HPDE6-E6E7 (cell line): ENCODE data around the gene HNRNPR.
"Not testable (repeated sequence)": the region's sequence is repeated elsewhere in the genome, so short reads cannot be mapped to it uniquely, and the experiment has no call there.

Source experiments
- DNase-seq: peaks from one replicate; pipeline ENCODE4 v3.0.0; 2011; ENCODE audit warnings: missing footprints; ENCODE audit errors: extremely low spot score

The HNRNPR gene

GRCh38 chr1:23330846-23331245 is 13.2 kb downstream of the HNRNPR start:
- DNase-seq, result no peak

DNA sequence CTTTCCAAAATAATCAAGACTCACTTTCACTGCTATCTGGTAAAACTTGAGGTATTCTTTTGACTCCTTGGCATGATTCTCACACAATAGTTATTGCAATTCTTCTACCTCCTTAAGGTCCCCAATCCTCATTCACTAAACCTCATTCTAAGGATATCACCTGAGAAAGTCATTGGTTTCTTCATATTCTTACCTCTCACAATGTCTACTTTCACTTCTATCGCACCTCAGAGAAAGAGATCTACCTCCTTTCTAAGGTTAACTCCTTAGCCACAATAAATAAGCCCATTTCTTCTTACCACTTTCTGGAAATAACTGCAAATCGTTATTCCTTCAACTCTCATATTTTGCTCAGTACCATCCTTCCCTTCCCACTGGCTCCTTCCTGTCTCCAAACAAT is 18.7 kb downstream of the HNRNPR start:
- no peak for DNase-seq

DNA sequence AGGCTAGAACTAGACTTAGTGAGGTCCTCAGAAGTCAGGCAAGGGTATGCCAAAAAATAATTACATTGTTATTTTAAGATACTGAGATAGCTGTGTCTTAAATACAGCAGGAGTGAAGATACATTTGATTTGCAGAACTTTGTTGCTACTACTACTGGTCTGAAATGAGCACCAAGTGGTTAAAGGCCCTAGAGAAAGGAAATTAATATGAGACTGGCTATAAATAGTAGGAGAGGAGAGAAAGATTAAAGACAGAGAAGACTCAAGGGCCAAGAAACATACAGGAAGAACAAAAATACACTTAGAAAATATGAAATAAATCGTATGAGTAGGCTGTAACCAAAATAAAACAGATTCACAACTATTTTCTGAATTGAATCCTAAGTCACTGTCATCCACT is 21.3 kb downstream of the HNRNPR start:
- DNase-seq, result no peak

- DNase-seq, result not testable (repeated sequence)
Observed at GRCh38 chr1:23310280-23310679, 33.8 kb downstream of the HNRNPR start.

DNA sequence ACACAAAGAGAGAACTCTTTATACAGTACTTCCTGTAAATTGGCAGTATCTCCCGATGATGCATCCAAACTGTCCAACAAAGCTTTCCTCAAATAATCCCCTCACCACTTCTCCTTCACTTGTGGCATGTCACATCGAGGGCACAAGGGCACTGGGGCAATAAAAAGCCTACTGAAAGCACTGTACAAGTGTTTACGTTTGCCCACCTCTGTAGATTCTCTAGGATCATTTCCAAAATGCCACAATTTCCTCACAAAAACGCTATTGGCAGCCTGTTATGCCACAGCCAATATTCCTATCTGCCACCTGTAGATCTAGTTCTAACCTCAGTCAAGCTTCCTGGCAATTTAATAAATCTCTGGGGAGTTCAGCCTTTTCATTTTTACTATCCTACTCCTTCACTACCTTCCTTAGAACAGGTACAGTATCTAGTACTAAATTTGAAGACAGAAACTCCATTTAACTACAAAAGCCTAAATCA is 39.9 kb downstream of the HNRNPR start:
- DNase-seq, result no peak

DNA sequence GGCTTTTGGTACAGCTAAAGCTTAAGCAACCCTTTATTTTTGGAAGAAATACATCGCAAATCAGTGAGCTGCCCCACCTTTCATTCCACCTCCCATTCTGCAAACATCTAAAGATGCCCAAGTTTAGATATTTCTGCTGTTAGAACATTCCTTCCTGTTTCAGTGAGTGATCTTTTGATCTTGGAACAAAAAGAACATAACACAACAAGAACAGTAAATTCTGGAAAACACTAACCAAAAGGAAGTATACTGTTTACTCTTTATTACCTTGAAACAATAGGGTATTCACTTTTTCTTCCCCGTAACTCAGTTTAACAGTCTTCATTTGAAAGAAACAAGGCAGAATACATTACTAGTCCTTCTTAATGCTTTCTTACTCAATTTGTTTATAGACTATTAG is 40.6 kb downstream of the HNRNPR start:
- DNase-seq, result no peak

- DNase-seq, result no peak
Observed at GRCh38 chr1:23296931-23297330, 47.2 kb downstream of the HNRNPR start.

DNA sequence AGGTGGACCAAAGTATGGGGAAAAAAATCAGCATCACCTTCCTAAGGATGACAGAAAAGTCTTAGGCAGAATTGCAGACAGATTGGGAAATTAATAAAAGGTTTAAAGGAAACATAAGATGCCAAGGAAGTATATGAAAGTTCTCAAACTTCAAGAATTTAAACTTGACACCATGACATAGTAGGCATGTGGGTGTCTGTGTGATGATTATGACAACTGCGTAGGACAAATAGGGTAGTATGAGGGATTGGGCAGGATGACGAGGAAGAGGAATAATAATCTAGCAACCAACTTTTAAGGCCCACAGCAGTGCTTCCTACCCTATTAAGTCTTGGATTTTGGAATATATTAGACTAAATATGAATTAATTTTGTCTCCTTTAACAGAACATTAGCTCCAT is 52.4 kb downstream of the HNRNPR start:
- DNase-seq, result no peak

DNA sequence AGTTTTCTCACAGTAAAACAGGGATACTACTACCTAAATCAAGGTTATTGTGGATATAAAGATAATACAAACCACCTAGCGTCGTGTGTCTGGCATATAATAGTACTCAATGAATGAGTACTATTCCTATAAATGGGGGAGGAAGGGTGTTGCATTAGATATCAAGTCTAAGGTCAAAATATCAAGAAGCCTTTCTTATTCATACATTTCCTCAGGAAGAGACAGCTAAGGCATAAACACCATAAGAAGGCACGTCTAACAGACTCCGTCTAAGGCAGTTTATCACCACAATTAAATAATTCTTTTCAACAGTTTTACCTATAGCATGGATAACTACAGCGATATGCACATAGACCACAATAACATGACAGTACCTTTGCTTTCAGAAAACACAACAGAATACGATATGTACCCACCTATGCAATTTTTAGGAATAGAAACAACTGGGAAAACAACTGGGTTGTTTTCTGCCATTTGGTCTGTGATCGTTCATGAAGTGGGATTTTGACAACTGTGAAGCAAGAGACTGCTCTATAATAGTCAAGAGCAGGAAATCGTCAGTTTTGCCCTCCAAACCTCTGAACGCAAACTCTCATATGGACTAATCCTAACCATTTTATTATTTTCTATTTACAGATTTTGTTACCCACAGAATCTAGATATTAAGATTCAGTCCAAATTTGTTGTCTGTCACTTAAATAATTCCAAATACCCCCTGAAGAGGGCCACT is 53.1 kb downstream of the HNRNPR start:
- DNase-seq, result no peak

- no peak for DNase-seq
Observed at GRCh38 chr1:23288671-23289070, 55.4 kb downstream of the HNRNPR start.

DNA sequence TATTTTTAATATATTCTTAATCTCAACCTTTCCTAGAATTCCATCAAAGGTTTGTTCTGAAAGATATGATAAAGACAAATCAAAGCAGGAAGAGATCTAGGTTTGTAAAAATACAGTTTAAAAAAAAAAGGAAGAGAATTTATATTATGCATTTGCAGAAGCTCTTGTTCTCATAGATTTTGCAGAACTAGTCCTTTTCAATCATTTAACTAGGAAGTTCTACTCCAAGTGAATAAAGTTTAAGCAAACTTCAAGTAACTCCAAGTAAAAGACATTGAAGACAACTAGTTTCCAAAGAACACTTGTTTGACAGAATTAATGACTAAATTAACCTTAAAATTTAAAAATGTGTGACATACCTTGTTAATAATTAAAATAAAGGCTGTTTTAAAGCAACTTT is 55.9 kb downstream of the HNRNPR start:
- no peak for DNase-seq

- no peak for DNase-seq
Observed at GRCh38 chr1:23286401-23286800, 57.7 kb downstream of the HNRNPR start.

- DNase-seq, result no peak
Observed at GRCh38 chr1:23283667-23284602, 60.1 kb downstream of the HNRNPR start.

GRCh38 chr1:23282957-23283356 is 61.1 kb downstream of the HNRNPR start:
- peak; percentile 4 for DNase-seq

DNA sequence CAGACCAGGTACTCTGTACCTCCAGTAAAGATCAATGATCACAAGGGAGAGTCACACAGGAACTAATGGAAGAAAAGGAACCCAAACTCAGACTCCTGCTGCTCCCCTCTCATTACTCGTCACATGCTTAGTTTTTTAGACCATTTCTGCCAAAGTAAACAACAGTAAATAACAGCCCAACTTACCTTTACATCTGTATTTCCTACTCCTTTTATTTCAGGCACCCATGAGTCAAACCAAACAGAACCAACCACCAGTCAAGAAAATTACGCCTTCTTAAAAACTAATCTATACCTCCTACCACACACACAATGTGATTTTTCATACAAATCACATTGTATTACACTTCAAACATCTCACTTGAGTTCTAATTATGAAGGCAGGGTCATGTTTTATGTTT is 65.4 kb downstream of the HNRNPR start:
- no peak for DNase-seq

DNA sequence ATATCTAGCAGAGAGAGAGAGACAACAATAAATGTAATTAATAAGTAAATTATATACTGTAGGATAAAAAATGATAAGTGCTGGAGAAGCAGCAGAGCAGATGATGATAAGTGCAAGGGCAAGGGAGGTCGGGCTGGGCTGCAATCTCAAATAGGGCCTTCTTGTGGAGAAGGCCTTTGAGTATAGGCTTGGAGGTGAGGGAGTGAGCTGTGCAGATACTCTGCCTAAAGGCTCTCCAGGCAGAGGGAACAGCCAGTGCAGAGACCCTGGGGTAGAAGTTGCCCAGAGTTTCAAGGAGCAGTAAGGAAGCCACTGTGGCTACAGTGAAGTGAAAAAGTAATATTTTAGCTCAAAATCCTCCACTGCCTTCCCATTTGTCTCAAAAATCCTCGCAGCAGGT is 67.6 kb downstream of the HNRNPR start:
- DNase-seq, result no peak

DNA sequence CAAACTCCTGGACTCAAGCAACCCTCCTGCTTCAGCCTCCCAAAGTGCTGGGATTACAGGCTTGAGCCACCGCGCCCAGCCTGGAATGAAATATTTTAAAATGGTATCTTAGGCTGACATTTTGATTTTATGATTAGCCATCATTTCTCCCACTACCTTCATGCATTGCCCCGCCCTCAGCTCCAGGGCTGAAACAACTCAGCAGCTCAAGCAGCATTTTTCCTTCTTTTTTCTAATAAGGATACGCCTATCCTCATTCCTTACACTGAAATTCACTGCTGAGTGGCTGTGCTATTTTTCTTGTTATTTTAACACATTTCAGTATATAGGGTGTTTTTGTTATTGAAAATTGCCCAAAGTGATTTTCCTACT is 70.0 kb downstream of the HNRNPR start:
- DNase-seq, result no peak

- DNase-seq, result no peak
Observed at GRCh38 chr1:23273450-23274133, 70.5 kb downstream of the HNRNPR start.

GRCh38 chr1:23263380-23263887 is 80.7 kb downstream of the HNRNPR start:
- DNase-seq, result no peak

GRCh38 chr1:23258082-23258481 is 86.0 kb downstream of the HNRNPR start:
- DNase-seq, result not testable (repeated sequence)

- not testable (repeated sequence) for DNase-seq
Observed at GRCh38 chr1:23257371-23257770, 86.7 kb downstream of the HNRNPR start.
